SU-DHL-6 (cell line): ENCODE data around the gene LGALS1.
"Not testable (repeated sequence)": the region's sequence is repeated elsewhere in the genome, so short reads cannot be mapped to it uniquely, and the experiment has no call there.

Source experiments
- H2AFZ ChIP-seq: fragments of 200-600 bp; sonication (generic); 2 replicates; pipeline ENCODE4 v1.6.1; 2014; ENCODE audit warnings: low read depth, mild to moderate bottlenecking, moderate library complexity, mixed read lengths, antibody characterized with exemption, low read length; ENCODE audit not compliant: severe bottlenecking
- H3F3A ChIP-seq: fragments of 200-600 bp; shearing (Covaris generic); 2 replicates; pipeline ENCODE4 v1.6.0; 2016; ENCODE audit warnings: antibody characterized with exemption, mild to moderate bottlenecking; ENCODE audit not compliant: insufficient read depth
- H3K27ac ChIP-seq: fragments of 200-600 bp; sonication (generic); 2 replicates; pipeline ENCODE4 v1.5.1; 2016; ENCODE audit warnings: low read depth, mild to moderate bottlenecking, low read length, moderate library complexity, mixed read lengths
- H3K27me3 ChIP-seq: fragments of 200-600 bp; sonication (generic), shearing (Covaris generic); 2 replicates; pipeline ENCODE4 v1.6.0; 2014; ENCODE audit warnings: mild to moderate bottlenecking, low read length
- H3K36me3 ChIP-seq: fragments of 200-600 bp; sonication (generic); 2 replicates; pipeline ENCODE4 v1.6.1; 2014; ENCODE audit warnings: mild to moderate bottlenecking, low read length, mixed read lengths
- H3K4me2 ChIP-seq: fragments of 300-600, 200-600 bp; shearing (Covaris generic), sonication (generic); 2 replicates; pipeline ENCODE4 v1.6.0; 2014; ENCODE audit warnings: low read length, low read depth, mild to moderate bottlenecking; ENCODE audit not compliant: poor library complexity, severe bottlenecking
- H3K4me3 ChIP-seq: fragments of 200-600 bp; sonication (generic); 2 replicates; pipeline ENCODE4 v1.5.1; 2014; ENCODE audit warnings: antibody characterized with exemption, low read length, mild to moderate bottlenecking, mixed read lengths; ENCODE audit not compliant: insufficient read depth, poor library complexity, severe bottlenecking
- H3K79me2 ChIP-seq: fragments of 200-600 bp; sonication (generic); 2 replicates; pipeline ENCODE4 v1.6.1; 2014; ENCODE audit warnings: mild to moderate bottlenecking, low read length, moderate library complexity; ENCODE audit not compliant: insufficient read depth
- H3K9ac ChIP-seq: fragments of 200-600 bp; sonication (generic); 2 replicates; pipeline ENCODE4 v1.7.0; 2014; ENCODE audit warnings: mild to moderate bottlenecking, low read length
- H3K9me2 ChIP-seq: fragments of 200-600 bp; sonication (generic); replicated peaks from 2 replicates; pipeline ENCODE4 v1.6.1; 2014; ENCODE audit warnings: low read length; ENCODE audit not compliant: insufficient read depth
- H3K9me3 ChIP-seq: fragments of 200-600 bp; sonication (generic); 2 replicates; pipeline ENCODE4 v1.6.1; 2014; ENCODE audit warnings: low read length, mixed read lengths; ENCODE audit not compliant: insufficient read depth
- H4K20me1 ChIP-seq: fragments of 200-600 bp; sonication (generic); 2 replicates; pipeline ENCODE4 v1.6.1; 2014; ENCODE audit warnings: low read depth, mild to moderate bottlenecking, antibody characterized with exemption, low read length, moderate library complexity, mixed read lengths
- CTCF ChIP-seq: fragments of 200-600 bp; sonication (generic); IDR thresholded peaks from one replicate; pipeline ENCODE4 v1.5.1; 2017; ENCODE audit warnings: antibody characterized with exemption, mild to moderate bottlenecking, low read length, moderate library complexity; ENCODE audit not compliant: insufficient read depth, poor library complexity, severe bottlenecking
- EZH2phosphoT487 ChIP-seq: fragments of 200-600 bp; sonication (generic), shearing (Covaris generic); conservative IDR thresholded peaks from 2 replicates; pipeline ENCODE4 v1.6.1; 2018; ENCODE audit warnings: mild to moderate bottlenecking, antibody characterized with exemption, low read length, moderate library complexity, mixed read lengths

The LGALS1 gene

GRCh38 chr22:37690407-37690806 is 15.0 kb downstream of the LGALS1 start:
- H4K20me1 ChIP-seq: no peaks in the 10 kb centered on the region
- H3K4me2 ChIP-seq: no peak overlapping the region
- no peak overlapping the region for H3K4me3 ChIP-seq
- H3F3A ChIP-seq: peaks cover 1% of the 10 kb centered on the region
- H3K27me3 ChIP-seq: no peaks in the 10 kb centered on the region
- no peak for TF ChIP-seq EZH2phosphoT487
- no peak for TF ChIP-seq CTCF
- H3K27ac ChIP-seq: no peak overlapping the region
- H3K9ac ChIP-seq: no peak overlapping the region
- no peaks in the 10 kb centered on the region for H3K9me2 ChIP-seq
- no peaks in the 10 kb centered on the region for H3K9me3 ChIP-seq
- no peak overlapping the region for H2AFZ ChIP-seq
- 0 out of 2 replicates have a peak, but pooled peaks cover 3% of the 10 kb centered on the region for H3K36me3 ChIP-seq
- H3K79me2 ChIP-seq: peaks cover 18% of the 10 kb centered on the region

- Histone ChIP-seq H3K9ac (no peak overlapping the region), H3K4me2 (no peak overlapping the region), H3K9me2 (no peaks in the 10 kb centered on the region), H2AFZ (no peak overlapping the region), H3K4me3 (no peak overlapping the region), H3K36me3 (0 out of 2 replicates have a peak, but pooled peaks cover 3% of the 10 kb centered on the region), H3K27ac (no peak overlapping the region), H3K27me3 (no peaks in the 10 kb centered on the region), H3K9me3 (no peaks in the 10 kb centered on the region), H3F3A (no peaks in the 10 kb centered on the region), H4K20me1 (no peaks in the 10 kb centered on the region), H3K79me2 (peaks cover 18% of the 10 kb centered on the region)
- TF ChIP-seq CTCF (no peak), EZH2phosphoT487 (no peak)
Observed at GRCh38 chr22:37690901-37691504, 15.6 kb downstream of the LGALS1 start.

GRCh38 chr22:37692627-37693285 is 17.3 kb downstream of the LGALS1 start:
- Histone ChIP-seq H3K9me3 (no peaks in the 10 kb centered on the region), H3K36me3 (0 out of 2 replicates have a peak, but pooled peaks cover 3% of the 10 kb centered on the region), H3K9me2 (no peaks in the 10 kb centered on the region), H4K20me1 (no peaks in the 10 kb centered on the region), H3K4me3 (no peak overlapping the region), H3K27me3 (no peaks in the 10 kb centered on the region), H3K27ac (peak overlapping the region; percentile 15), H3K9ac (no peak overlapping the region), H3K4me2 (no peak overlapping the region), H3K79me2 (peaks cover 6% of the 10 kb centered on the region; the same call in 1 of the 2 replicates), H3F3A (no peaks in the 10 kb centered on the region), H2AFZ (no peak overlapping the region)
- TF ChIP-seq EZH2phosphoT487: no peak

- not testable (repeated sequence) for H3K36me3 ChIP-seq
Observed at GRCh38 chr22:37694131-37694530, 18.7 kb downstream of the LGALS1 start.

GRCh38 chr22:37696260-37696656 is 20.8 kb downstream of the LGALS1 start:
- H4K20me1 ChIP-seq, H3K27me3 ChIP-seq, H3F3A ChIP-seq, H3K36me3 ChIP-seq, H3K4me3 ChIP-seq, H3K9me3 ChIP-seq, H2AFZ ChIP-seq, H3K79me2 ChIP-seq, H3K9me2 ChIP-seq, H3K27ac ChIP-seq: not testable (repeated sequence)
- peak overlapping the region; percentile 49 for H3K4me2 ChIP-seq
- peak overlapping the region; percentile 6; the same call in 1 of the 2 replicates for H3K9ac ChIP-seq

More at GRCh38 chr22:37694131-37694530, 18.7 kb downstream of the LGALS1 start:
- H2AFZ ChIP-seq, H3K27ac ChIP-seq, H3F3A ChIP-seq, H3K4me2 ChIP-seq, H3K9me3 ChIP-seq, H3K4me3 ChIP-seq, H4K20me1 ChIP-seq, H3K27me3 ChIP-seq, H3K9me2 ChIP-seq, H3K9ac ChIP-seq, H3K79me2 ChIP-seq: not testable (repeated sequence)
